ENCODE measurements around the gene HILPDA.

HILPDA gene

GRCh38 chr7:128419257-128419656, 36.4 kb upstream of the HILPDA start:
- Histone ChIP-seq H3K9ac (ENCODE audit: low read depth, low read length) (no peak overlapping the region), H3K36me3 (ENCODE audit: control insufficient read depth, insufficient read depth, low read length) (no peaks in the 10 kb centered on the region), H3K27me3 (ENCODE audit: control insufficient read depth, insufficient read depth, low read length) (no peaks in the 10 kb centered on the region; the same call in 1 of the 2 replicates), H3K9me3 (ENCODE audit: control insufficient read depth, insufficient read depth, low read length) (no peaks in the 10 kb centered on the region), H3K27ac (ENCODE audit: low read depth, low read length) (no peak overlapping the region), H3K4me3 (ENCODE audit: low read depth, low read length) (no peak overlapping the region), H3K4me1 (ENCODE audit: control insufficient read depth, insufficient read depth, low read length) (no peaks in the 10 kb centered on the region)

- H3K9me3 ChIP-seq (ENCODE audit: control insufficient read depth, insufficient read depth, low read length): no peaks in the 10 kb centered on the region
- H3K9ac ChIP-seq (ENCODE audit: low read depth, low read length): no peak overlapping the region
- H3K36me3 ChIP-seq (ENCODE audit: control insufficient read depth, insufficient read depth, low read length): no peaks in the 10 kb centered on the region
- no peaks in the 10 kb centered on the region for H3K27me3 ChIP-seq (ENCODE audit: control insufficient read depth, insufficient read depth, low read length)
- no peaks in the 10 kb centered on the region for H3K4me1 ChIP-seq (ENCODE audit: control insufficient read depth, insufficient read depth, low read length)
- H3K27ac ChIP-seq (ENCODE audit: low read depth, low read length): no peak overlapping the region
- H3K4me3 ChIP-seq (ENCODE audit: low read depth, low read length): no peak overlapping the region
Measured at GRCh38 chr7:128420773-128421172, 34.9 kb upstream of the HILPDA start.

- H3K27me3 ChIP-seq (ENCODE audit: control insufficient read depth, insufficient read depth, low read length): no peaks in the 10 kb centered on the region
- H3K27ac ChIP-seq (ENCODE audit: low read depth, low read length): no peak overlapping the region
- H3K36me3 ChIP-seq (ENCODE audit: control insufficient read depth, insufficient read depth, low read length): no peaks in the 10 kb centered on the region
- no peaks in the 10 kb centered on the region for H3K4me1 ChIP-seq (ENCODE audit: control insufficient read depth, insufficient read depth, low read length)
- no peak overlapping the region for H3K4me3 ChIP-seq (ENCODE audit: low read depth, low read length)
- no peaks in the 10 kb centered on the region for H3K9me3 ChIP-seq (ENCODE audit: control insufficient read depth, insufficient read depth, low read length)
- no peak overlapping the region for H3K9ac ChIP-seq (ENCODE audit: low read depth, low read length)
Measured at GRCh38 chr7:128421384-128421783, 34.3 kb upstream of the HILPDA start.

- no peak overlapping the region for H3K4me3 ChIP-seq (ENCODE audit: low read depth, low read length)
- no peaks in the 10 kb centered on the region for H3K9me3 ChIP-seq (ENCODE audit: control insufficient read depth, insufficient read depth, low read length)
- no peaks in the 10 kb centered on the region for H3K27me3 ChIP-seq (ENCODE audit: control insufficient read depth, insufficient read depth, low read length)
- H3K27ac ChIP-seq (ENCODE audit: low read depth, low read length): no peak overlapping the region
- H3K36me3 ChIP-seq (ENCODE audit: control insufficient read depth, insufficient read depth, low read length): no peaks in the 10 kb centered on the region
- H3K4me1 ChIP-seq (ENCODE audit: control insufficient read depth, insufficient read depth, low read length): no peaks in the 10 kb centered on the region
- no peak overlapping the region for H3K9ac ChIP-seq (ENCODE audit: low read depth, low read length)
Measured at GRCh38 chr7:128422037-128422436, 33.6 kb upstream of the HILPDA start.

- H3K36me3 ChIP-seq (ENCODE audit: control insufficient read depth, insufficient read depth, low read length): no peaks in the 10 kb centered on the region
- no peaks in the 10 kb centered on the region for H3K9me3 ChIP-seq (ENCODE audit: control insufficient read depth, insufficient read depth, low read length)
- H3K9ac ChIP-seq (ENCODE audit: low read depth, low read length): no peak overlapping the region
- H3K4me1 ChIP-seq (ENCODE audit: control insufficient read depth, insufficient read depth, low read length): no peaks in the 10 kb centered on the region
- no peak overlapping the region for H3K27ac ChIP-seq (ENCODE audit: low read depth, low read length)
- no peaks in the 10 kb centered on the region for H3K27me3 ChIP-seq (ENCODE audit: control insufficient read depth, insufficient read depth, low read length)
- no peak overlapping the region for H3K4me3 ChIP-seq (ENCODE audit: low read depth, low read length)
Measured at GRCh38 chr7:128422842-128423241, 32.8 kb upstream of the HILPDA start.

- Histone ChIP-seq H3K4me3 (ENCODE audit: low read depth, low read length) (no peak overlapping the region), H3K9ac (ENCODE audit: low read depth, low read length) (no peak overlapping the region), H3K27me3 (ENCODE audit: control insufficient read depth, insufficient read depth, low read length) (no peaks in the 10 kb centered on the region), H3K9me3 (ENCODE audit: control insufficient read depth, insufficient read depth, low read length) (no peaks in the 10 kb centered on the region), H3K36me3 (ENCODE audit: control insufficient read depth, insufficient read depth, low read length) (no peaks in the 10 kb centered on the region), H3K27ac (ENCODE audit: low read depth, low read length) (no peak overlapping the region), H3K4me1 (ENCODE audit: control insufficient read depth, insufficient read depth, low read length) (no peaks in the 10 kb centered on the region)
Measured at GRCh38 chr7:128424686-128425275, 30.9 kb upstream of the HILPDA start.

- H3K27ac ChIP-seq (ENCODE audit: low read depth, low read length): no peak overlapping the region
- H3K36me3 ChIP-seq (ENCODE audit: control insufficient read depth, insufficient read depth, low read length): no peaks in the 10 kb centered on the region
- no peaks in the 10 kb centered on the region for H3K27me3 ChIP-seq (ENCODE audit: control insufficient read depth, insufficient read depth, low read length)
- no peak overlapping the region for H3K9ac ChIP-seq (ENCODE audit: low read depth, low read length)
- H3K4me1 ChIP-seq (ENCODE audit: control insufficient read depth, insufficient read depth, low read length): no peaks in the 10 kb centered on the region
- H3K9me3 ChIP-seq (ENCODE audit: control insufficient read depth, insufficient read depth, low read length): no peaks in the 10 kb centered on the region
- H3K4me3 ChIP-seq (ENCODE audit: low read depth, low read length): no peak overlapping the region
Measured at GRCh38 chr7:128425850-128426249, 29.8 kb upstream of the HILPDA start.

- H3K27me3 ChIP-seq (ENCODE audit: control insufficient read depth, insufficient read depth, low read length): no peaks in the 10 kb centered on the region
- H3K4me3 ChIP-seq (ENCODE audit: low read depth, low read length): no peak overlapping the region
- no peak overlapping the region for H3K9ac ChIP-seq (ENCODE audit: low read depth, low read length)
- no peaks in the 10 kb centered on the region for H3K9me3 ChIP-seq (ENCODE audit: control insufficient read depth, insufficient read depth, low read length)
- H3K36me3 ChIP-seq (ENCODE audit: control insufficient read depth, insufficient read depth, low read length): no peaks in the 10 kb centered on the region
- H3K4me1 ChIP-seq (ENCODE audit: control insufficient read depth, insufficient read depth, low read length): peaks cover 11% of the 10 kb centered on the region
- no peak overlapping the region for H3K27ac ChIP-seq (ENCODE audit: low read depth, low read length)
Measured at GRCh38 chr7:128427289-128427891, 28.3 kb upstream of the HILPDA start.

- H3K9me3 ChIP-seq (ENCODE audit: control insufficient read depth, insufficient read depth, low read length): no peaks in the 10 kb centered on the region
- peaks cover 21% of the 10 kb centered on the region for H3K4me1 ChIP-seq (ENCODE audit: control insufficient read depth, insufficient read depth, low read length)
- no peak overlapping the region for H3K4me3 ChIP-seq (ENCODE audit: low read depth, low read length)
- H3K36me3 ChIP-seq (ENCODE audit: control insufficient read depth, insufficient read depth, low read length): no peaks in the 10 kb centered on the region
- H3K27me3 ChIP-seq (ENCODE audit: control insufficient read depth, insufficient read depth, low read length): no peaks in the 10 kb centered on the region
- H3K9ac ChIP-seq (ENCODE audit: low read depth, low read length): no peak overlapping the region
- no peak overlapping the region for H3K27ac ChIP-seq (ENCODE audit: low read depth, low read length)
Measured at GRCh38 chr7:128430207-128430606, 25.5 kb upstream of the HILPDA start.

GRCh38 chr7:128431221-128431620, 24.5 kb upstream of the HILPDA start:
- no peaks in the 10 kb centered on the region for H3K9me3 ChIP-seq (ENCODE audit: control insufficient read depth, insufficient read depth, low read length)
- H3K4me1 ChIP-seq (ENCODE audit: control insufficient read depth, insufficient read depth, low read length): peaks cover 27% of the 10 kb centered on the region
- H3K9ac ChIP-seq (ENCODE audit: low read depth, low read length): no peak overlapping the region
- H3K27ac ChIP-seq (ENCODE audit: low read depth, low read length): peak overlapping the region; percentile 16
- no peaks in the 10 kb centered on the region for H3K27me3 ChIP-seq (ENCODE audit: control insufficient read depth, insufficient read depth, low read length)
- no peaks in the 10 kb centered on the region for H3K36me3 ChIP-seq (ENCODE audit: control insufficient read depth, insufficient read depth, low read length)
- H3K4me3 ChIP-seq (ENCODE audit: low read depth, low read length): no peak overlapping the region

GRCh38 chr7:128431754-128432153, 23.9 kb upstream of the HILPDA start:
- Histone ChIP-seq H3K9ac (ENCODE audit: low read depth, low read length) (no peak overlapping the region), H3K9me3 (ENCODE audit: control insufficient read depth, insufficient read depth, low read length) (no peaks in the 10 kb centered on the region), H3K36me3 (ENCODE audit: control insufficient read depth, insufficient read depth, low read length) (no peaks in the 10 kb centered on the region), H3K4me1 (ENCODE audit: control insufficient read depth, insufficient read depth, low read length) (peaks cover 27% of the 10 kb centered on the region), H3K27me3 (ENCODE audit: control insufficient read depth, insufficient read depth, low read length) (no peaks in the 10 kb centered on the region), H3K4me3 (ENCODE audit: low read depth, low read length) (no peak overlapping the region), H3K27ac (ENCODE audit: low read depth, low read length) (peak overlapping the region; percentile 16)

Measured in HUES48 (cell line).